Breast epithelium (tissue), 3 donors: ENCODE results near the gene MGST2.

ENCODE experiments used
- POLR2A ChIP-seq: fragments of 450-650 bp; IDR thresholded peaks from one replicate; pipeline ENCODE4 v1.6.1; 2016; ENCODE audit warnings: antibody characterized with exemption, mild to moderate bottlenecking, moderate library complexity
- TF ChIP-seq, protein P1 (sequence below), 3 donors: fragments of 450-650 bp; IDR thresholded peaks; one replicate each; pipeline ENCODE4 v1.5.1; 2016 to 2017; ENCODE audit warnings: antibody characterized with exemption in 3 of 3, mild to moderate bottlenecking in 3 of 3, moderate library complexity in 3 of 3

DNA sequence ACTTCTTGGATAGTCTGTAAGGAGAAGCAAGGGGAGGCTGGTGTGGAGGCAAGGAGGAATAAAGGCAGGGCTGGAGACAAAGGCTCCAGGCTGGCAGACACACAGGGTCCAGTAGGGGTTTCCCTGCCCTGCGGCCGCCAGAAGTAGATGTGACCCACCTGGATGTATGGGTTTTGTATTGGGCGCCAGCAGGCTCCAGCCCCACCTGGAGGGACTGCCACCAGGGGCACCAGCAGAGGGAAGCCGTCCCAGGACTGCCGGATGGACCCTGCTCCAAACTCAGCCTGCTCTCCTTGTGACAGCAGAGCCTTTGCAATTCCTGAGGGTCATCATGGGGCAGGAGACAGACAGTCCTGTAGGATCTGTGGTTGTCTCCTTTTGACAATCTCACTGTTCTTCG lies 52.7 kb downstream of the MGST2 start:
- TF ChIP-seq, protein P1, sequence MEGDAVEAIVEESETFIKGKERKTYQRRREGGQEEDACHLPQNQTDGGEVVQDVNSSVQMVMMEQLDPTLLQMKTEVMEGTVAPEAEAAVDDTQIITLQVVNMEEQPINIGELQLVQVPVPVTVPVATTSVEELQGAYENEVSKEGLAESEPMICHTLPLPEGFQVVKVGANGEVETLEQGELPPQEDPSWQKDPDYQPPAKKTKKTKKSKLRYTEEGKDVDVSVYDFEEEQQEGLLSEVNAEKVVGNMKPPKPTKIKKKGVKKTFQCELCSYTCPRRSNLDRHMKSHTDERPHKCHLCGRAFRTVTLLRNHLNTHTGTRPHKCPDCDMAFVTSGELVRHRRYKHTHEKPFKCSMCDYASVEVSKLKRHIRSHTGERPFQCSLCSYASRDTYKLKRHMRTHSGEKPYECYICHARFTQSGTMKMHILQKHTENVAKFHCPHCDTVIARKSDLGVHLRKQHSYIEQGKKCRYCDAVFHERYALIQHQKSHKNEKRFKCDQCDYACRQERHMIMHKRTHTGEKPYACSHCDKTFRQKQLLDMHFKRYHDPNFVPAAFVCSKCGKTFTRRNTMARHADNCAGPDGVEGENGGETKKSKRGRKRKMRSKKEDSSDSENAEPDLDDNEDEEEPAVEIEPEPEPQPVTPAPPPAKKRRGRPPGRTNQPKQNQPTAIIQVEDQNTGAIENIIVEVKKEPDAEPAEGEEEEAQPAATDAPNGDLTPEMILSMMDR (IDR thresholded peaks at IDR 0.05) = no peak
- TF ChIP-seq POLR2A = no peak
